Measurements from ENCODE around the gene NGDN.

NGDN gene

GRCh38 chr14:23445773-23446172 lies 23.7 kb upstream of the NGDN start:
- no peak for DNase-seq (ENCODE audit: low read depth)
- no peak for TF ChIP-seq CTCF (IDR thresholded peaks at IDR 0.05; ENCODE audit: control insufficient read depth, insufficient read depth, low read depth, low read length, missing control alignments)
- no peak overlapping the region for H3K4me3 ChIP-seq (ENCODE audit: control insufficient read depth, low read depth, low read length)

GRCh38 chr14:23446291-23446851 lies 23.1 kb upstream of the NGDN start:
- H3K4me3 ChIP-seq (ENCODE audit: control insufficient read depth, low read depth, low read length), result no peak overlapping the region
- no peak for DNase-seq (ENCODE audit: low read depth)
- no peak for TF ChIP-seq CTCF (IDR thresholded peaks at IDR 0.05; ENCODE audit: control insufficient read depth, insufficient read depth, low read depth, low read length, missing control alignments)

DNA sequence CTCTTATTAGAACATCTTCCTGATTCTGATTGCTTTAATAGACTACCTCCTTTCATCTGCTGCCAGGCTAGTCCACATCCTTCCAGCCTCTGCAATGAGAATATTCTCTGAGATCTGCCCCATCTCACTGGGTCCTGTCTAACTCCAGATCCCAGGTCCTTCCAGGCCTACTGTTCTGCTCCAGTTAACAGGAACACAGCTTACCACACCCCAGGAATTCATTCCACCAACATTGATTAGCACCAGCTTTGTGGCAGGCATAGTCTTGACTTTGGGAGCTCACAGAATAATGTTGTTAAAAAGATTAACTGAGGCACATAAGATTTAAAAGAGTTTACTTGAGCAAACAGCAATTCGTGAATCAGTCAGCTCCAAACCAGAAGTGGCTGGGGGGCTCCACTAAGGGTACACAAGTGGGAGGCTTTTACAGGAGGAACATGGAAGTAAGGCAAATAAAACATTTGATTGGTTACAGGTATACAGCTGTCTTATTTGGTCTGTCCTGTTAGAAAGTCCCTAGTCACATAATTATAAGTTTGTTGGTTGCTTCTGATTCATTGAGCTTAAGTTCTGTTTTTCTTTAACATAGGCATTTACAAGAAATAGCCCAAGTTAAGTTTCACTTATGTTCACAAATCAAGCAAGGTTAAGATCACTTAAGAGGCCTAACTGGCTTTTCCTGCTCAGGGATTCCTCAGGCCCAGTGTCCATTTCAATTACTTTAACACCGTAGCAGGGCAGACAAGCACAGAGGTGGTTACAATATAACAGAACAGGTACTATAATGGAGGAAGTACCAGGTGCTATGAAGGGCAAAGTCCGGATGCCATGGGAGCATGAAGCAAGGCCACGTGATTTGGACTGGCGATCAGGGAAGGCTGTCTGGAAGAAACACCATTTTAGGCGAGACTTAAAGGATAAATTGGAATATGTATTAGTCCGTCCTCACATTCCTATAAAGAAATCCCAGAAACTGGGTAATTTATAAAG lies 21.8 kb upstream of the NGDN start:
- no peak for TF ChIP-seq CTCF (IDR thresholded peaks at IDR 0.05; ENCODE audit: control insufficient read depth, insufficient read depth, low read depth, low read length, missing control alignments)
- DNase-seq (ENCODE audit: low read depth), result no peak
- H3K4me3 ChIP-seq (ENCODE audit: control insufficient read depth, low read depth, low read length), result no peak overlapping the region

GRCh38 chr14:23449314-23449713 lies 20.2 kb upstream of the NGDN start:
- DNase-seq (ENCODE audit: low read depth), result no peak
- TF ChIP-seq CTCF (IDR thresholded peaks at IDR 0.05; ENCODE audit: control insufficient read depth, insufficient read depth, low read depth, low read length, missing control alignments), result no peak
- no peak overlapping the region for H3K4me3 ChIP-seq (ENCODE audit: control insufficient read depth, low read depth, low read length)

DNA sequence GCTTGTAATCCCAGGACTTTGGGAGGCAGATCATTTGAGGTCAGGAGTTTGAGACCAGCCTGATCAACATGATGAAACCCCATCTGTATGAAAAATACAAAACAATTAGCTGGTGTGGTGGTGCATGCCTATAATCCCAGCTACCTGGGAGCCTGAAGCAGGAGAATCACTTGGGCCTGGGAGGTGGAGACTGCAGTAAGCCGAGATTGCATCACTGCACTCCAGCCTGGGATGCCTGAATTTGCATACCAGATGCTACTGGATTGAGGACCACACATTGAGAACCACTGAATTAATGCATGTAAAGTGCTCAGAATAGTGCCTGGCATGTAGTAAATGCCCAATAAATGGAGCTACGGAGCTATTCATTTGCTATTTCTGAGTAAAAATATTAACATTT lies 19.1 kb upstream of the NGDN start:
- TF ChIP-seq CTCF (IDR thresholded peaks at IDR 0.05; ENCODE audit: control insufficient read depth, insufficient read depth, low read depth, low read length, missing control alignments), result no peak

DNA sequence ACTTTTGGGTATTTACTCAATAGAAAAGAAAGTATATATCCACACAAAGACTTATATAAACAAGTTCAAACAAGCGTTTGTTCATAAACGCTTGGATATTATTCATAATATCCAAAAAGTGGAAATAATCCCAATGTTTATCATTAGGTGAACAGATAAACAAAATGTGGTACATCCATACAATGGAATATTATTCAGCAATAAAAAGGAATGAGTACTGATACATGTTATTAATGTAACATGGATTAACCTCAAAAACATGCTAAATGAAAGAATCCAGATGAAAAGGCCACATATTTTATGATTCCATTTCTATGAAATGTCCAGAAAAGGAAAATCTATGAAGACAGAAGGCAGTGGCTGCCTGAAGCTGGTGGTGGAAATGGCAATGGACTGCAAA lies 17.3 kb upstream of the NGDN start:
- H3K4me3 ChIP-seq (ENCODE audit: control insufficient read depth, low read depth, low read length), result no peak overlapping the region
- no peak for DNase-seq (ENCODE audit: low read depth)
- no peak for TF ChIP-seq CTCF (IDR thresholded peaks at IDR 0.05; ENCODE audit: control insufficient read depth, insufficient read depth, low read depth, low read length, missing control alignments)

More for the DNA sequence above, 19.1 kb upstream of the NGDN start:
- DNase-seq (ENCODE audit: low read depth), result no peak
- H3K4me3 ChIP-seq (ENCODE audit: control insufficient read depth, low read depth, low read length), result no peak overlapping the region
